ENCODE measurements around the gene TARS3.

DNA sequence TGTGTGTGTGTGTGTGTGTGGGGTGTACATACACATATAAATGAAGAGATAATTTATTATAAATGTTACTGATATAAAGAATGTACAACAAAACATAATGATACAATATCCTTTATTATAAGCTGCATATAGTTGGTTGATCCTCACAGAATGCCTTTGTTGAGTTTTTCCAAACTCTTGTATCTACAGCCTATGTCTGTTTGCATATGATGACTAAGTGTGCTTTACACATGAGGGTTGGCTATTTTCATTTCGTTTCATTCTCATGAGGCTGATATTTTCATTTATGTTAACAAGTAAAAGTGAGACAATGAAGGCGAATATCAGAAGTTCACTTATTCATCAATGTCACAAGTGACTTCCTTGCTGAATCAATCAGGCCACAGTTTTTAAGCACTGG lies 117.2 kb downstream of the TARS3 start:
- TF ChIP-seq ARNTL (CRISPR knock-in tag; IDR thresholded peaks at IDR 0.05; ENCODE audit: borderline replicate concordance, low read depth) = no peak
- TF ChIP-seq SNAI2 (CRISPR knock-in tag; IDR thresholded peaks at IDR 0.05) = no peak
- TF ChIP-seq, protein P1, sequence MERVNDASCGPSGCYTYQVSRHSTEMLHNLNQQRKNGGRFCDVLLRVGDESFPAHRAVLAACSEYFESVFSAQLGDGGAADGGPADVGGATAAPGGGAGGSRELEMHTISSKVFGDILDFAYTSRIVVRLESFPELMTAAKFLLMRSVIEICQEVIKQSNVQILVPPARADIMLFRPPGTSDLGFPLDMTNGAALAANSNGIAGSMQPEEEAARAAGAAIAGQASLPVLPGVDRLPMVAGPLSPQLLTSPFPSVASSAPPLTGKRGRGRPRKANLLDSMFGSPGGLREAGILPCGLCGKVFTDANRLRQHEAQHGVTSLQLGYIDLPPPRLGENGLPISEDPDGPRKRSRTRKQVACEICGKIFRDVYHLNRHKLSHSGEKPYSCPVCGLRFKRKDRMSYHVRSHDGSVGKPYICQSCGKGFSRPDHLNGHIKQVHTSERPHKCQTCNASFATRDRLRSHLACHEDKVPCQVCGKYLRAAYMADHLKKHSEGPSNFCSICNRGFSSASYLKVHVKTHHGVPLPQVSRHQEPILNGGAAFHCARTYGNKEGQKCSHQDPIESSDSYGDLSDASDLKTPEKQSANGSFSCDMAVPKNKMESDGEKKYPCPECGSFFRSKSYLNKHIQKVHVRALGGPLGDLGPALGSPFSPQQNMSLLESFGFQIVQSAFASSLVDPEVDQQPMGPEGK (CRISPR knock-in tag; IDR thresholded peaks at IDR 0.05; ENCODE audit: borderline replicate concordance) = no peak
- TF ChIP-seq TCF4 (CRISPR knock-in tag; IDR thresholded peaks at IDR 0.05; ENCODE audit: borderline replicate concordance) = no peak
- TF ChIP-seq, protein P2, sequence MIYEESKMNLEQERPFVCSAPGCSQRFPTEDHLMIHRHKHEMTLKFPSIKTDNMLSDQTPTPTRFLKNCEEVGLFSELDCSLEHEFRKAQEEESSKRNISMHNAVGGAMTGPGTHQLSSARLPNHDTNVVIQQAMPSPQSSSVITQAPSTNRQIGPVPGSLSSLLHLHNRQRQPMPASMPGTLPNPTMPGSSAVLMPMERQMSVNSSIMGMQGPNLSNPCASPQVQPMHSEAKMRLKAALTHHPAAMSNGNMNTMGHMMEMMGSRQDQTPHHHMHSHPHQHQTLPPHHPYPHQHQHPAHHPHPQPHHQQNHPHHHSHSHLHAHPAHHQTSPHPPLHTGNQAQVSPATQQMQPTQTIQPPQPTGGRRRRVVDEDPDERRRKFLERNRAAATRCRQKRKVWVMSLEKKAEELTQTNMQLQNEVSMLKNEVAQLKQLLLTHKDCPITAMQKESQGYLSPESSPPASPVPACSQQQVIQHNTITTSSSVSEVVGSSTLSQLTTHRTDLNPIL (CRISPR knock-in tag; IDR thresholded peaks at IDR 0.05; ENCODE audit: low read depth) = no peak
- TF ChIP-seq ISL1 (CRISPR knock-in tag; IDR thresholded peaks at IDR 0.05) = no peak
- TF ChIP-seq, protein P3, sequence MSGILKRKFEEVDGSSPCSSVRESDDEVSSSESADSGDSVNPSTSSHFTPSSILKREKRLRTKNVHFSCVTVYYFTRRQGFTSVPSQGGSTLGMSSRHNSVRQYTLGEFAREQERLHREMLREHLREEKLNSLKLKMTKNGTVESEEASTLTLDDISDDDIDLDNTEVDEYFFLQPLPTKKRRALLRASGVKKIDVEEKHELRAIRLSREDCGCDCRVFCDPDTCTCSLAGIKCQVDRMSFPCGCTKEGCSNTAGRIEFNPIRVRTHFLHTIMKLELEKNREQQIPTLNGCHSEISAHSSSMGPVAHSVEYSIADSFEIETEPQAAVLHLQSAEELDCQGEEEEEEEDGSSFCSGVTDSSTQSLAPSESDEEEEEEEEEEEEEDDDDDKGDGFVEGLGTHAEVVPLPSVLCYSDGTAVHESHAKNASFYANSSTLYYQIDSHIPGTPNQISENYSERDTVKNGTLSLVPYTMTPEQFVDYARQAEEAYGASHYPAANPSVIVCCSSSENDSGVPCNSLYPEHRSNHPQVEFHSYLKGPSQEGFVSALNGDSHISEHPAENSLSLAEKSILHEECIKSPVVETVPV (CRISPR knock-in tag; IDR thresholded peaks at IDR 0.05) = no peak
- TF ChIP-seq BACH2 (CRISPR knock-in tag; IDR thresholded peaks at IDR 0.05; ENCODE audit: borderline replicate concordance) = no peak
- TF ChIP-seq PPARA (CRISPR knock-in tag; IDR thresholded peaks at IDR 0.05; ENCODE audit: borderline replicate concordance) = no peak
- no peak for TF ChIP-seq CSDC2 (CRISPR knock-in tag; IDR thresholded peaks at IDR 0.05)
